ENCODE data around the gene TBX1.

DNA sequence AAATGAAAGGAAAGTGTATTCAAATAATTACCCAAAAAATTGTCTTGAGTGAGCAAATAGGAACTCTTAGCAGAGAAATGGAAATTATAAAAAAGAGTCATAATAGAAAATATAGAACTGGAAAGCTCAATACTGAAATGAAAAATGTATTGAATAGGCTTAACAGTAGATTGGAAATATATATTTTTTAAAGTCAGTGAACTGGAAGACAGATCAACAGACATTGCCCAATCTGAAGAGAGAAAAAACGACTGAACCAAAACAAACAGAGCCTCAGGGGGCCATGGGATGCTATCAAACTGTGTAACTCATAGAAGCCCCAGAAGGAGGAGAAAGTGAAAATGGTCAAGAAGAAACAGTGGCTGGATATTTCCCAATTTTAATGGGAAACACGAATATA lies 32.6 kb downstream of the TBX1 start:
- TF ChIP-seq, protein P1, sequence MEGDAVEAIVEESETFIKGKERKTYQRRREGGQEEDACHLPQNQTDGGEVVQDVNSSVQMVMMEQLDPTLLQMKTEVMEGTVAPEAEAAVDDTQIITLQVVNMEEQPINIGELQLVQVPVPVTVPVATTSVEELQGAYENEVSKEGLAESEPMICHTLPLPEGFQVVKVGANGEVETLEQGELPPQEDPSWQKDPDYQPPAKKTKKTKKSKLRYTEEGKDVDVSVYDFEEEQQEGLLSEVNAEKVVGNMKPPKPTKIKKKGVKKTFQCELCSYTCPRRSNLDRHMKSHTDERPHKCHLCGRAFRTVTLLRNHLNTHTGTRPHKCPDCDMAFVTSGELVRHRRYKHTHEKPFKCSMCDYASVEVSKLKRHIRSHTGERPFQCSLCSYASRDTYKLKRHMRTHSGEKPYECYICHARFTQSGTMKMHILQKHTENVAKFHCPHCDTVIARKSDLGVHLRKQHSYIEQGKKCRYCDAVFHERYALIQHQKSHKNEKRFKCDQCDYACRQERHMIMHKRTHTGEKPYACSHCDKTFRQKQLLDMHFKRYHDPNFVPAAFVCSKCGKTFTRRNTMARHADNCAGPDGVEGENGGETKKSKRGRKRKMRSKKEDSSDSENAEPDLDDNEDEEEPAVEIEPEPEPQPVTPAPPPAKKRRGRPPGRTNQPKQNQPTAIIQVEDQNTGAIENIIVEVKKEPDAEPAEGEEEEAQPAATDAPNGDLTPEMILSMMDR (IDR thresholded peaks at IDR 0.05): no peak
- no peak for TF ChIP-seq POLR2A (IDR thresholded peaks at IDR 0.05)

All from uterus (tissue), 2 donors.